GM21360 (cell line): ENCODE data around the gene MLYCD.
"Not testable (repeated sequence)": the region's sequence is repeated elsewhere in the genome, so short reads cannot be mapped to it uniquely, and the experiment has no call there.

Source experiments
- ATAC-seq: cut with Tn5 transposase; IDR thresholded peaks from one replicate; pipeline ENCODE4 v1.9.1; 2021; ENCODE audit warnings: mild to moderate bottlenecking, moderate library complexity; ENCODE audit not compliant: unreplicated experiment

MLYCD gene

DNA sequence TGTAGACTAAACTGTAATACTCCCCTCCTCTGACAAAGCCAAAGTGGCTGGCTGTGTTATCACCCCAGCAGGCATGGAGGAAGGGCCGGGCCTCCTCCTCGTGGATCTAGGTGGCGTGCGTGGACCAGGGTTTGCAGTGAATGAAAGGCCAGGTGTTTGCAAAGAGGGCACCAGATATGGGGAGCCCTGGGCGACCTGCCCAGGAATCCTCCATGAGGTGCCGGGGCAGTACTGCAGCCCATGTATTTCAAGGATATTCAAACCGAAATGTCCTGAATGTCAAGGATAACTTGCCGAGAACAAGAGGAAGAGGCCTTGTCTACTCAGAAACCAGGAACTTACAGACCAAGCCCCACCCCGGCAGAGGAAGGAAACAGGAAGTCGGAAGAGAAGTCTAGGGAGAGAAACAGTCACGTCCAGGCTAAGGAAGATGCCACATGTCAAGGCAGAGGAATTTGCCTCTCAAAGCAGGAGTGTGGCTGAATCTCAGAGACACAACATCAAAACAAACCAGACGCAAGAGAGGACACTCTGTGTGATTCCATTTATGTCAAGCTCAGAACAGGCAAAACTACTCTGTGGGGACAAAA lies 40.4 kb downstream of the MLYCD start:
- ATAC-seq: no peak

- no peak for ATAC-seq
Measured at GRCh38 chr16:83940119-83940518, 41.2 kb downstream of the MLYCD start.

GRCh38 chr16:83940630-83941378 lies 41.9 kb downstream of the MLYCD start:
- no peak for ATAC-seq

DNA sequence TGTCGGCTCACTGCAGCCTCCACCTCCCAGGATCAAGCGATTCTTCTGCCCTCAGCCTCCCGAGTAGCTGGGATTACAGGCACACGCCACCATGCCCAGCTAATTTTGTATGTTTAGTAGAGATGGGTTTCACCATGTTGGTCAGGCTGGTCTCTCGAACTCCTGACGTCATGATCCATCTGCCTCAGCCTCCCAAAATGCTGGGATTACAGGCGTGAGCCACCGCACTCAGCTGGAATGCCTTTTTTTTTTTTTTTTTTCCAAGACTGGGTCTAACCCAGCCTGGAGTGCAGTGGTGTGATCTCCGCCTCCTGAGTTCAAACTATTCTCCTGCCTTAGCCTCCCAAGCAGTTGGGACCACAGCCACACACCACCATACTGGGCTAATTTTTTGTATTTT lies 42.6 kb downstream of the MLYCD start:
- ATAC-seq: not testable (repeated sequence)

DNA sequence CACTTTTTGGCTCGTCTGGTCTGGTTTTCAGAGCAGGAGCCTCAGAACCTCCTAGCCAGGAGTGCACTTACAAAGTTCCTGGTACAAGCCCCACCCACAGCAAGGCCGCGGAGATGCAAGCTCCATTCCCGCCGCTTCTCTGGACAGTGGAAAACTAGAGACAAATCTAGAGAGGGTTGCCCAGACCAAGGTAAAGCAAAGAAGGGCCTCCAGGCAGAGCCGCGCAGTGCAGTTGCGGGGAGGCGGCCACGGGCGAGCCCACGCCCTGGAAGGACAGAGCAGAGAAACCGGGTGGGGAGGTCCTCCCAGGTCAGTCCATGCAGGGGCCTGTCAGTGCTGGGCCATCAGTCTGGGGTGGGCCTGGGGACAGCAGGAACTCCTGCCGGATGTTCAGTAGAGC lies 43.2 kb downstream of the MLYCD start:
- ATAC-seq: no peak

DNA sequence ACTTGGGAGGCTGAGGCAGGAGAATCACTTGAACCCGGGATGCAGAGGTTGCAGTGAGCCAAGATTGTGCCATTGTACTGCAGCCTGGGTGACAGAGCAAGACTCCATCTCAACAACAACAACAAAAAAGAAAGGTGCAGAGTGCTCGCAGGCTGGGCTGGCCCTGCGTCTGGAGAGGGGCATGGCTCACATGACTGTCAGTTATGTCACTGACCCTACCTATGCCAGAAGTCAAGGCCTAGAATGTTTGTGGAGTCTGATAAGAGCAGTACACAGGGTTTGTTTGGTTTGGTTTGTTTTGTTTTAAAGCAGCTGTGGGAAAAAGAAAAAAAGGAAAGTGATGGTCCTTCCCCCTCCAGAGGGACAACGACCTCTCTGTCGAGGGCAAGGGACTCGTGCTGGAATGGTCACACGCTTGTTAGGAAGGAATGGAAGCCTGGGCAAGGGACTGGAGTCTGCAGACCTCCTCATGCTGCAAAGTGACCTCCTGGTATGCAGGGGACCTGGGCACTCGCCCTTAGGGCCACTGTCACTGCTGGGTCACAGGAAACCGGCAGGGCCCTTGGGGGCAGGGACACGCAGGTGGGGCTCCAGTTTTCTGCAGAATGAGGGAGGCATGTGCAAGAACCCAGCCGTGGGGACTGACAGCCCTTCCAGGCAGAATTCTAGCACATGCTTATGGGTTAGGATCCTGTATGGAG lies 44.0 kb downstream of the MLYCD start:
- ATAC-seq: no peak

DNA sequence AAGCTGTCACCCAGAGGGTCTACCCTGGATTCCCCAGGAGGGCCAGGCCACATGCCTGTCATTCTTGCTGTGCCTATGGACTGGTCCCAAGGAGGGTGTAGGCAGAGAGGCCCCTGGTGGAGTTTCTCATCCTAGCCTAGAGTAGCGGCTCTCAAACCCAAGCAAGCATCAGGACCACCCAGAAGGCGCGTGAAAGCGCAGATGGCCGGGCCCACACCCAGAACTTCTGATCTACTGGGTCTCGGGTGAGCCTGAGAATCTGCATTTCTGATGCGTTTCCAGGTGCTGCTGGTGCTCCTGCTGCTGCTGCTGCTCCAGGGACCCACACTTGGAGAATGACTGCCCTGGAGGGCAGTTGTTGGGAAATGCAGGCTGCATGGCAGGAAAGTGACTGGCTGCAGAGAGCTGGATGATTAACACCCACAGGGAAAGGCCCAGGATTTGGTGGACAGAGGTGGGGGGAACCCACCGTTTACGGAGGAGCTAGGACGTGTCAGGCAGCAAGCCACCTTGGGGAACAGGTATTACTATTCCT lies 44.7 kb downstream of the MLYCD start:
- no peak for ATAC-seq

GRCh38 chr16:83945587-83945986 lies 46.7 kb downstream of the MLYCD start:
- no peak for ATAC-seq

DNA sequence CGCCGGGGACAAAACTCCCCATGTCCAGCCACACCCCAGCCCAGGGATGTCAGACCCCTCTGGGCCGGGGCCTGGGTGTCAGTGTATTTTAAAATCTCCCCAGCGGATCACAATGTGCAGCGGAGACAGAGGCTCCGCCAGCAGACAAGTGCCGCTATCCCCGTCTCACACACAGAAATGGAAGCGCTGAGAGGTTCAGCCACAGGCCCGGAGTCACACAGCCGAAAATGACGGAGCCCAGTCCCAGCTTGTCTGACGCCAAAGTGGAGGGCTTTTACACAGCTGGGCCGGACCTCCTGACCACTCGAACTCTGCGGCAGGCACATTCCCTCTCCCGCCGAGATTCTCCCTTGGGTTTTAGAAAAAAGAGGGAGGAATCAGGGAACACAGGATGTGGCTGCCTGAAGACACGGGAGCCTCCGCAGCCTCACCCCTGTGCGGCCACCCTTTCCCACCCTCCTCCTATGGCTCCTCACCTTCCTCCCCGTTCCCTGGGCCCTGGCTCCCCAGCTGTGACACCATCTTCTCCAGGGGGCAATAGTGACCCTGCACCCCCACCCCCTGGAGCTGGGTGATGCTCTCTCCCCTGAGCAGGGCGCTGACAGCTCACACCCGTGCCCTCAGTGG lies 47.4 kb downstream of the MLYCD start:
- no peak for ATAC-seq

DNA sequence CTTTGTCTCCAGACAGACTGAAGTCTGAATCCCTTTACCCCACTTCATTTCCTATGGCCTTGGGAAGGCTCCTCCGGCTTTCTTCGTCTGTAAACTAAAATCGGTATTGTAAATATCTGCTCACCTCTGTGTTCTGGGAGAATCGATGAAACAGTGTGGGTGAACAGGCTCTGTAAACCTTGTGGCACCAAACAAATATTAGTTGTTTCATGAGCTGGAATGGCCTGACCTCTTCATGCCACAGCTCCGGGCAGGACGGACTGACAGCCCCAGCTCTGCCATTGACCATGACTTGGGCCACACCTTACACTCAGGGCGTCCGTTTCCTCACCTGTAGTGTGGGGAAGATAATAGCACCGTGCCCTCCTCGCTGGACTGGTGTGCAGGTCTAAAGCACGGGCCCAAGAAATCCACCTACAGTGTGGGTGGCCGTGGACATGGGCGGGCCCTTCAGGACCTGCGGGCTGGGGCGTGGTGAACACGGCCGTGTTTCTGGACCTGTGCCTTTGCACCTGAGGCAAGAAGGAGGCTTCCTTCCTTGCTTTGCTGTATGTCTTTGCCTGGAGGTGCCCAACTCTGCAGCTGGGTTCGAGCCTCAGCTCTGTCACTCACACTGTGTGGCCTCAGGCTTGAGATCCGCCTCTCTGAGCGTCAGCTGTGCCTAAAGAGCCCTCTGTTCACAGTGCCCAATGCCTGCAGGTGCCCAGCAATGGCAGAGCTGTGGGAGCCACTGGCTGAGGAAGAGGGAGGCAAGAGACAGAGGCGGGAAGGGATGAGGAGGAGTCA lies 48.1 kb downstream of the MLYCD start:
- no peak for ATAC-seq

GRCh38 chr16:83947642-83948234 lies 48.8 kb downstream of the MLYCD start:
- ATAC-seq: no peak

GRCh38 chr16:83948914-83949723 lies 50.2 kb downstream of the MLYCD start:
- ATAC-seq: no peak

DNA sequence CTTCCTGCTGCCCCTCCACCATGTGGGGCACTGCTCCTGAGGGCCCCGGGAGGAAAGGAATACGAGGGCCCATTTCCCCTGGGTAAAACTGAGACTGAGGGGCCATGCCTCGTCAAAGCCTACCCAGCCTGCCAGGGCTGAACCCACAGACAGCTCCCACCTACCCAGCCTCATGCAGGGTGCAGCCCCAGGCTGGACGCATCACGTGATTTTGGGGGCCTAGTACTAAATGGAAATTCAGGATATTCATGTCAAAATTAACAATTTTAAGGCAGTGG lies 50.7 kb downstream of the MLYCD start:
- ATAC-seq: no peak

DNA sequence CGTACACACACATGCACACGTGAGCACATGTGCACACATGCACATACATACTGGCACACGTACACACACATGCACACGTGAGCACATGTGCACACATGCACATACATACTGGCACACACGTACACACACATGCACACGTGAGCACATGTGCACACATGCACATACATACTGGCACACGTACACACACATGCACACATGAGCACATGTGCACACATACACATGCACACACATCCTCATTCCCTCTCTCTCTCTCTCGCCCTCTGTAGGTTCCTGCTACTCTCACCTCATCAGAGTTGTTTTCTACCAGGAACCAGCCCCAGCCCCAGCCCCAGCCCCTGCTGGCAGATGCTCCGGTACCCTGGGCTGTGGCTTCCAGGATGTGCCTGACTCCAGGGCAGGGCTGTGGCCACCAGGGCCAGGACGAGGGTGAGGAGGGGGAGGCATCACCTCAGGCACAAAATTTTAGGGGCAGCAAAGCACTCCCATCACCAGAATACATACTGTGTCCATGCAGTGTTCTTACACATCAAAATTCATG lies 52.0 kb downstream of the MLYCD start:
- ATAC-seq: not testable (repeated sequence)

- ATAC-seq: no peak
Measured at GRCh38 chr16:83951544-83951943, 52.6 kb downstream of the MLYCD start.

GRCh38 chr16:83952587-83952939 lies 53.6 kb downstream of the MLYCD start:
- no peak for ATAC-seq

GRCh38 chr16:83952940-83953795 lies 54.3 kb downstream of the MLYCD start, which contains the start of gene OSGIN1:
TSS of gene OSGIN1 (plus strand) at chr16:83953240. CDS start at chr16:83957672, 4,432 bp downstream.
- ATAC-seq: peak; percentile 82

GRCh38 chr16:83953796-83954576 lies 55.1 kb downstream of the MLYCD start:
- peak; percentile 44 for ATAC-seq
